Spleen (tissue), 7 donors: ENCODE results near the gene KRTAP10-2.

Source experiments
- CTCF ChIP-seq, 11 experiments: fragments of 200-600 bp in 7 of 11; fragments of 450-650 bp in 4 of 11; sonication (generic) in 4 of 11; IDR thresholded peaks in 8 of 11; conservative IDR thresholded peaks in 3 of 11; 1 replicate in 7 of 11; 2 replicates in 4 of 11; pipeline versions ENCODE4 v1.4.0 to v1.8.0; 2016 to 2021; ENCODE audit warnings: antibody characterized with exemption in 11 of 11, inconsistent platforms in 4 of 11, mild to moderate bottlenecking in 1 of 11
- POLR2A ChIP-seq, 3 donors: fragments of 450-650 bp; IDR thresholded peaks; one replicate each; pipeline ENCODE4 v1.5.1; 2017; ENCODE audit warnings: antibody characterized with exemption in 3 of 3, mild to moderate bottlenecking in 1 of 3
- POLR2AphosphoS5 ChIP-seq, 3 donors: sonication (generic); formaldehyde crosslinking; IDR thresholded peaks; one replicate each; pipeline ENCODE4 v1.5.1; 2017; ENCODE audit warnings: antibody characterized with exemption in 3 of 3
- donor health status: DM: no; HTN: no; CAD: no; lungs with moderate emphysema.
- donor health status: DM: no; HTN: no; CAD: no.
- donor health status: DM: no; HTN: no; CAD: no.

- no peak for TF ChIP-seq CTCF (IDR thresholded peaks at IDR 0.05 in 8 of 11, conservative IDR thresholded peaks at IDR 0.05 in 3 of 11)
- no peak for TF ChIP-seq POLR2A (IDR thresholded peaks at IDR 0.05)
- no peak for TF ChIP-seq POLR2AphosphoS5 (IDR thresholded peaks at IDR 0.05)
These were observed 42.5 kb upstream of the KRTAP10-2 start for GRCh38 chr21:44593598-44594405.
